ENCODE data around the gene SNX1. TPM values are rescaled to one million over a fixed set of nuclear protein-coding genes. Genes with fewer than 3 reads are reported as not detected.
"Not testable (repeated sequence)": the region's sequence is repeated elsewhere in the genome, so short reads cannot be mapped to it uniquely, and the experiment has no call there.

Gene SNX1
- total and polyA plus RNA-seq, 4 experiments from 2014 or later: 58.3 to 155 (median 110) TPM

GRCh38 chr15:64105113-64105704, 9.4 kb downstream of the SNX1 start:
- H3K4me3 ChIP-seq (ENCODE audit: low read length in 2 of 2): no peak overlapping the region
- H3K36me3 Mint-ChIP-seq: peaks cover 7 to 8% of the 10 kb centered on the region in 2 donors
- H3K4me1 Mint-ChIP-seq: peaks cover 33 to 60% (median 41%) of the 10 kb centered on the region in 4 donors
- H3K27ac ChIP-seq (ENCODE audit: low read depth, low read length): no peak overlapping the region
- CTCF ChIA-PET (ENCODE audit: partially characterized antibody): interaction anchor here (2.7 kb wide), 1 partner anchor 37 kb away, joined by 8 read pairs; no protein-coding TSS in a partner anchor
- intact Hi-C loops (cut with micrococcal nuclease): no loop called here
- POLR2A ChIA-PET (ENCODE audit: partially characterized antibody): no interaction called here
- H3K4me1 ChIP-seq (ENCODE audit: insufficient read depth, low read length): peaks cover 44% of the 10 kb centered on the region
- H3K27ac Mint-ChIP-seq: peak overlapping the region in 1 of 7 donors; percentile 12
- no peaks in the 10 kb centered on the region for H3K27me3 ChIP-seq (ENCODE audit: insufficient read depth, low read length)
- no peaks in the 10 kb centered on the region for H3K27me3 Mint-ChIP-seq
- peaks cover 0 to 1% (median 0%) of the 10 kb centered on the region in 8 donors for H3K9me3 Mint-ChIP-seq
- H3K4me3 Mint-ChIP-seq: no peak overlapping the region
- no peak for DNase-seq
- H3K9me3 ChIP-seq (ENCODE audit: control insufficient read depth in 1 of 2, low read length in 2 of 2): no peaks in the 10 kb centered on the region
- H3K36me3 ChIP-seq (ENCODE audit: insufficient read depth, low read length): no peaks in the 10 kb centered on the region

GRCh38 chr15:64107337-64107736, 11.6 kb downstream of the SNX1 start:
- Histone ChIP-seq H3K4me3 (ENCODE audit: low read length in 2 of 2) (no peak overlapping the region), H3K4me1 (ENCODE audit: insufficient read depth, low read length) (peaks cover 47% of the 10 kb centered on the region), H3K27me3 (ENCODE audit: insufficient read depth, low read length) (no peaks in the 10 kb centered on the region), H3K36me3 (ENCODE audit: insufficient read depth, low read length) (peaks cover 2% of the 10 kb centered on the region), H3K9me3 (ENCODE audit: control insufficient read depth in 1 of 2, low read length in 2 of 2) (no peaks in the 10 kb centered on the region), H3K27ac (ENCODE audit: low read depth, low read length) (no peak overlapping the region)
- Mint-ChIP-seq H3K4me1 (peaks cover 38 to 66% (median 52%) of the 10 kb centered on the region in 4 donors), H3K27me3 (no peaks in the 10 kb centered on the region), H3K27ac (peak overlapping the region in 2 of 7 donors; percentile 18 to 58), H3K36me3 (peaks cover 6 to 7% of the 10 kb centered on the region in 2 donors), H3K9me3 (peaks cover 0 to 1% (median 0%) of the 10 kb centered on the region in 8 donors), H3K4me3 (no peak overlapping the region)
- intact Hi-C loops (cut with micrococcal nuclease): no loop called here
- DNase-seq: no peak
- ChIA-PET POLR2A (ENCODE audit: partially characterized antibody) (no interaction called here), CTCF (ENCODE audit: partially characterized antibody) (interaction anchor here (1.1 kb wide), 1 partner anchor 46 kb away, joined by 3 read pairs; no protein-coding TSS in a partner anchor)

GRCh38 chr15:64110108-64110701, 14.4 kb downstream of the SNX1 start:
- Histone ChIP-seq H3K36me3 (ENCODE audit: insufficient read depth, low read length) (peaks cover 25% of the 10 kb centered on the region), H3K4me1 (ENCODE audit: insufficient read depth, low read length) (peaks cover 47% of the 10 kb centered on the region)
- Mint-ChIP-seq H3K4me3 (peak overlapping the region in 3 of 8 donors; percentile 59 to 71 (median 63)), H3K27ac (peak overlapping the region in 5 of 7 donors; percentile 41 to 82 (median 76)), H3K4me1 (peaks cover 33 to 56% (median 48%) of the 10 kb centered on the region in 4 donors), H3K36me3 (peaks cover 26 to 29% of the 10 kb centered on the region in 2 donors)
- H3K27ac ChIP-seq (ENCODE audit: low read depth, low read length); intact Hi-C loops (cut with micrococcal nuclease); H3K4me3 ChIP-seq (ENCODE audit: low read length in 2 of 2); H3K27me3 Mint-ChIP-seq; H3K9me3 Mint-ChIP-seq; H3K27me3 ChIP-seq (ENCODE audit: insufficient read depth, low read length); DNase-seq; H3K9me3 ChIP-seq (ENCODE audit: control insufficient read depth in 1 of 2, low read length in 2 of 2): not testable (repeated sequence)
- ChIA-PET CTCF (ENCODE audit: partially characterized antibody) (interaction anchor here (0.6 to 1.5 kb wide), 2 partner anchors 43 to 1139 kb away, joined by 3 to 4 read pairs; no protein-coding TSS in a partner anchor), POLR2A (ENCODE audit: partially characterized antibody) (interaction anchor here (1.0 kb wide), 1 partner anchor 277 kb away, joined by 3 read pairs; the partner anchor contains the start of gene TRIP4)

- H3K27me3 Mint-ChIP-seq: no peaks in the 10 kb centered on the region
- H3K4me3 Mint-ChIP-seq: peak overlapping the region in 4 of 8 donors; percentile 20 to 63 (median 40)
- POLR2A ChIA-PET (ENCODE audit: partially characterized antibody): interaction anchor here (1.0 to 1.2 kb wide), 2 partner anchors 14 to 276 kb away, joined by 3 read pairs; partner anchors contain the start of gene TRIP4
Measured at GRCh38 chr15:64110950-64111678, 15.3 kb downstream of the SNX1 start.

GRCh38 chr15:64111679-64112050, 15.9 kb downstream of the SNX1 start:
- no peak for DNase-seq
- H3K4me1 Mint-ChIP-seq: peaks cover 26 to 50% (median 41%) of the 10 kb centered on the region in 4 donors
- H3K27ac Mint-ChIP-seq: peak overlapping the region in 2 of 7 donors; percentile 50 to 77
- CTCF ChIA-PET (ENCODE audit: partially characterized antibody): interaction anchor here (1.1 to 1.5 kb wide), 3 partner anchors 12 to 44 kb away, joined by 3 to 4 read pairs (median 3); no protein-coding TSS in a partner anchor
- POLR2A ChIA-PET (ENCODE audit: partially characterized antibody): interaction anchor here (1.2 kb wide), 1 partner anchor 13 kb away, joined by 3 read pairs; no protein-coding TSS in a partner anchor
- H3K9me3 Mint-ChIP-seq: peaks cover 0 to 1% (median 0%) of the 10 kb centered on the region in 8 donors
- Histone ChIP-seq H3K4me1 (ENCODE audit: insufficient read depth, low read length) (peaks cover 36% of the 10 kb centered on the region), H3K27ac (ENCODE audit: low read depth, low read length) (no peak overlapping the region), H3K27me3 (ENCODE audit: insufficient read depth, low read length) (no peaks in the 10 kb centered on the region), H3K4me3 (ENCODE audit: low read length in 2 of 2) (no peak overlapping the region), H3K36me3 (ENCODE audit: insufficient read depth, low read length) (peaks cover 39% of the 10 kb centered on the region), H3K9me3 (ENCODE audit: control insufficient read depth in 1 of 2, low read length in 2 of 2) (no peaks in the 10 kb centered on the region)
- peaks cover 35 to 40% of the 10 kb centered on the region in 2 donors for H3K36me3 Mint-ChIP-seq
- H3K4me3 Mint-ChIP-seq: no peak overlapping the region
- no peaks in the 10 kb centered on the region for H3K27me3 Mint-ChIP-seq
- intact Hi-C loops (cut with micrococcal nuclease): no loop called here

More at GRCh38 chr15:64110950-64111678, 15.3 kb downstream of the SNX1 start:
- Mint-ChIP-seq H3K36me3 (peaks cover 30 to 35% of the 10 kb centered on the region in 2 donors), H3K27ac (peak overlapping the region in 5 of 7 donors; percentile 48 to 78 (median 51)), H3K9me3 (peaks cover 0 to 1% (median 0%) of the 10 kb centered on the region in 8 donors), H3K4me1 (peaks cover 31 to 55% (median 44%) of the 10 kb centered on the region in 4 donors)
- H3K36me3 ChIP-seq (ENCODE audit: insufficient read depth, low read length): peaks cover 34% of the 10 kb centered on the region
- intact Hi-C loops (cut with micrococcal nuclease): no loop called here
- no peaks in the 10 kb centered on the region for H3K9me3 ChIP-seq (ENCODE audit: control insufficient read depth in 1 of 2, low read length in 2 of 2)
- H3K4me1 ChIP-seq (ENCODE audit: insufficient read depth, low read length): peaks cover 42% of the 10 kb centered on the region
- peak in 1 of 5 donors; percentile 7 for DNase-seq
- CTCF ChIA-PET (ENCODE audit: partially characterized antibody): interaction anchor here (1.1 to 1.5 kb wide), 3 partner anchors 12 to 44 kb away, joined by 3 to 4 read pairs (median 3); no protein-coding TSS in a partner anchor
- H3K27me3 ChIP-seq (ENCODE audit: insufficient read depth, low read length): no peaks in the 10 kb centered on the region
- no peak overlapping the region for H3K4me3 ChIP-seq (ENCODE audit: low read length in 2 of 2)
- H3K27ac ChIP-seq (ENCODE audit: low read depth, low read length): no peak overlapping the region

- Mint-ChIP-seq H3K36me3 (peaks cover 40 to 42% of the 10 kb centered on the region in 2 donors), H3K4me1 (peaks cover 22 to 45% (median 36%) of the 10 kb centered on the region in 4 donors), H3K27ac (peak overlapping the region in 3 of 7 donors; percentile 4 to 77 (median 6)), H3K9me3 (peaks cover 0 to 1% (median 0%) of the 10 kb centered on the region in 8 donors), H3K27me3 (no peaks in the 10 kb centered on the region), H3K4me3 (no peak overlapping the region)
- ChIA-PET CTCF (ENCODE audit: partially characterized antibody) (interaction anchor here (0.5 to 1.2 kb wide), 2 partner anchors 13 to 273 kb away, joined by 3 read pairs; no protein-coding TSS in a partner anchor), POLR2A (ENCODE audit: partially characterized antibody) (interaction anchor here (1.2 kb wide), 1 partner anchor 13 kb away, joined by 3 read pairs; no protein-coding TSS in a partner anchor)
- no peak overlapping the region for H3K27ac ChIP-seq (ENCODE audit: low read depth, low read length)
- H3K9me3 ChIP-seq (ENCODE audit: control insufficient read depth in 1 of 2, low read length in 2 of 2): no peaks in the 10 kb centered on the region
- H3K4me1 ChIP-seq (ENCODE audit: insufficient read depth, low read length): peaks cover 34% of the 10 kb centered on the region
- no peak overlapping the region for H3K4me3 ChIP-seq (ENCODE audit: low read length in 2 of 2)
- no peaks in the 10 kb centered on the region for H3K27me3 ChIP-seq (ENCODE audit: insufficient read depth, low read length)
- intact Hi-C loops (cut with micrococcal nuclease): no loop called here
- DNase-seq: no peak
- peaks cover 43% of the 10 kb centered on the region for H3K36me3 ChIP-seq (ENCODE audit: insufficient read depth, low read length)
Measured at GRCh38 chr15:64112073-64112772, 16.4 kb downstream of the SNX1 start.
